ENCODE results near the gene WT1.

Gene WT1

DNA sequence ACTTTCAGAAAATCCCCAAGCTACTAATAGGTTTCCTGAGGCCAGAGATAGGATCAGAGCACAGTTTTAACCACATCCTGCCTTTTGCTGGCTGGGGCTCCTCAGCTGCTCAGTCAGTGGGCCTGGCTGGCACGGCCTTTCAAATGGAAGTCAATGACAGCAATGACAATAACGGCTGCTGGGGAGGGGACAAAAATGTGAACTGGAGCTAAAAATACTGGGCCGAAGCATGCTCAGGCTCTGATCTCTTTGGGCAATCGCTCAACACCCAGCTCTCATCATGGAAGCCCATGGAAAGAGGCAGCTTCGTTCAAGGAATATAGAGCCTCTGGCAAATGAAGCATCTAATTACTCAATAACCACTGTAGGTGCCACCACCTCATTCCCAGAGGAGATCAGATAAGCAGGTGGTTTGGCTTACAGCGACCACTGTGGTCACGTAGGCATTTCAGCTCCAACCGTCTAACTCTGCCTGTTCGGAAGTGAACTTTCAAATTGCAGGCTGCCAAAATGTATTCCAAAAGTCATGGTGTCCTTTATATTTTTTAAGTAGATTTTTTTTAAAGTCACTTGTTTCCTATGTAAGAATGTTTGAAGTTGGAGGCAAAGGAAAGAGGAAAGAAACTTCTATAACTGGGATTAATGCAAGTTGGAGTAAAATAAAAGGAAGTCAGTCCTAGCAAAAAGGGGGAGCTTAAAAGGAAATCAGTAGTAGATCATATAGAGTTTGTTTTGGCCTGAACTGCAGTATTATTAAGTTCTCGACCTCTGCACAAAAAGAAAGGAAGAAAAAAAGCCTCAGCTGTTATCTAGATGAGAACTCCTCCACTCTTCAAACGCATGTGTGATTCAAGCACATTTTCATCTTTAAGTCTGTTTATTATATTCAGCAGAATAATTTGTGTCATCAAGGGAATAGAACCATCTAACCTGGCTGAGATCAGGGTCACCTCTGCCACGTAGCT lies 14.1 kb downstream of the WT1 start:
- no peak for DNase-seq

DNA sequence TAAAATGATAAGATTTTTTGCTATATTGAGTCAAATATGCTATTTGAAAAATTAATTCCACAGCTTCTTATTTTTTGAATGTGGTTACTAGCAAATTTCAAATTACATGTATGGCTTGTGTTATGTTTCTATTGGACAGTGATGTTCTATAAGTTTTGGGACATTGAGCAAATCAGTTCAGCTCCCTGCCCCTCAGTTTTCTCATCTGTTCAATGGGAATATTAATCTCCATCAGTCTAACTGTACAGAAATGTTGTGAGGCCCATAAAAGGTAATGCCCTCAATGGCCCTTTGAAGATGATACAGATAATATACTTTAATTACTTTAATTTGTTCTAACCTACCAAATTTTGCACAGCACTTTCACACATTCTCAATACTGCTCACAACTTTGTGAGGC lies 15.2 kb downstream of the WT1 start:
- DNase-seq = no peak

DNA sequence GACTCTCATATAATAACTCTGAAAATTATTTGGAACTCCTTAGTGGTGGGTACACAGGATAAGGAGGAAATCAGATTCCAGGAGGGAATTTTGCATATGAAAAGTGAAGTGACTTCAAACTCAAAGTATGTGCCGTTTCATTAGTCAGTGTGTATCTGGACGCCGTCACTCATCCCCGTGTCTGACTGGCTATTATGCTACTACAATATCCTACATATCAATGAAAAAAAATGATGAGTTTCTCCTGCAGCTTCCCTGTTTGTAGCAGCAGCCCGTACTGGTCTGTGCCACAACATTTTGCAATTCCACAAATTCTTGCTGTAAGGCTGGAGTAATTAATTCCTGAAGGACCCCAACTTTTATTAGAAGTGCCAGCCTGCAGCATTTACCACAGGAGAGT lies 16.5 kb downstream of the WT1 start:
- DNase-seq = no peak

DNA sequence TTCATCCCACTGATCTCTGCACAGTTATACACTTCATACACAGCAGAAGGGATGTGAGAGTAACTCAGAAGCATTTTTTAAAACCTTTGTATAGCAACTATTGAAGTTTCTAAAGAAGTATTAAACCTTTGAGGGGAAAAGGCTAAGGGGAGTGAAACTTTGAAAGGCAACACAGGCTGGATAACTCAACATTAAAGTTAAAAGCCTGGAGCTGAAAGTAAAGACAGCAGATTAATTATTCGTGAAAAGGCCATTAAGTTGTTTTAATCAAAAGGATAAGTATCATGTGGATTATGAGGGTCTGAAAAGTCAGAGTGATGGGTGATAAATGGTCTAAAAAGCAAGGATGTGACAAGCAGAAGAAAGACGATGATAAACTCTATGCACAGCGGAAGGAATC lies 17.5 kb downstream of the WT1 start:
- DNase-seq = no peak

DNA sequence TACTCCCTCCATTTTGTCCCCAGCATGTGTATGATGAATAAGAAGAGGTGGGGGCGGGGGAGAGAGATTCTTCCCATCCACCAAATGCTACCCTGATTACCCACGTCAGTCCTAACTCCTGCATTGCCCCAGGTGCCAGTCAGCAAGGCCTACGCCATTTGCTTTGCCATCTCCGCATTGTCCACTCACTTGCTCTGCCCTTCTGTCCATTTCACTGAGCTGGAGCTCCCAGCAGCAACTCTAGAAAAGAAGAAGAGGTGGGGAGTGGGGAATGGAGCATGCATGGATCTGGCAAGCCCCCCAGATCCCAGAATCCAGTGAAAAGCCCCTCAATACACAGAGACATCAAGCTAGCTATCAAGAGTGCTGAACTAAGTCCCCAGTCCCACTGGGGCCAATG lies 19.0 kb downstream of the WT1 start:
- no peak for DNase-seq

DNA sequence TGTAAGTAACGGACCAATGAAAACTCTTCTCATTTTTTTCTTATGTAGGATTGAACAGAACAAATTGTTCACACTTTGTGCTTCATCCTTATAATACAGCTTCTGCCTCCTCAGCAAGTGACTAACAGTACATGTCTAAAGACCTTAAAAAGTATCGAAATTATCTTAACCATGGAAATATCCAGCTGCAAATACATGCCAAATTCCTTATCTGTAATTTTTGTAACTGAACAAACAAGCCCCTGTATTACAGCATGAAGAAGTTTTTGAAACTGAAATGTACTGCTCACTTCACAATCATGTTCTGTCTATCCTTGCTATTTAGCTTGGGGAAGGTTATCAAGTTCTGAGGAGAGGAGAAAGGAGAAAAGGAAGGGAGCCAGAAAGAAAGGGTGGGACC lies 20.4 kb downstream of the WT1 start:
- DNase-seq = no peak

DNA sequence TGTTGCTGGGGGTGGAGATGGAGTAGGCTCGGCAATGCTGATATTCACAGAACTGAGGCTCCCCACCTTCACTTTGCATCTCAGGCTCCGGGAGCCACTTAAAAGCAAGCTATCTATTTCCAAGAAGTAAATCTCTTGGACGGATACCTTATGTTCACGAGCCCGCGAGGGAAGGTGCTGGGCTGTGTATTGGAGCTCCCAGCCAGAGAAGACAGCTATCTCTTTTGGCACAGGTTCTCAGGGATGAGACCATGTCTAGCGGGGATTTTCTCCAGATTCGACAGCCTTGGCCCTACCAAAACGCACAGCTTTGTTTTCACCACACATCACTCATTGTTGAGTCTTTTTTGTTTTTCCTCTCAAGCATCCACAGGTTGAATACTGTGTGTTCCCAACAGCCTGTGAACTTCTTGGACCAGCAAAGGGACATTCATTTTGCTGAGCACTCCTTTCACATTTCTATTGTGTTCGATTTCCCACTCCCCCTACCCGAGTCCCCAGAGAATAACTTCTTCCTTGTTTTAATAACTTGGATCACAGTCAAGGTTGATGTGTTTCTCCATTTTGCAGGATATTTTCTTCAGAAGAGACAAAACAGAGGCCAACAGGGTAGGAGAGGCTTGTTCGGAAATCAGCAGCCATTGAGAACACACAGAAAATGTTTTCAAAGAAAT lies 23.3 kb downstream of the WT1 start:
- DNase-seq = no peak

DNA sequence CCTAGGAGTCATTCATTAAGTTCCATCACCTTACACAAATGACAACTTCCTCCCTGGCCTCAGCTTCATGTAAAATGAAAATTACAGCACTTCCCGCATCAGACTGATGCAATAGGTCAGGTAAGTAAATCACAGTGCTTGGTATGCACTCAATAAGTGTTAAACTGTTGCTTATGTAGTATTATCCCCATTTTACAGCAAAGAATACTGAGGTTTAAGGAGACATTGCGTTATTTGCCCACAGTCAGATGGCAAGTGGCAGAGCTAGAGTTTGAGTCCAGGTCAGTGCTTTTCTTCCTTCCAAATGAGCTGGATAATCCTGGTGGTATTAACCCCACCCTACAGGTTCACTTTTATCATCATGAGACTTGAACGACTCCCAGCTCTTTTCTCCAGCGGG lies 29.7 kb downstream of the WT1 start:
- no peak for DNase-seq

DNA sequence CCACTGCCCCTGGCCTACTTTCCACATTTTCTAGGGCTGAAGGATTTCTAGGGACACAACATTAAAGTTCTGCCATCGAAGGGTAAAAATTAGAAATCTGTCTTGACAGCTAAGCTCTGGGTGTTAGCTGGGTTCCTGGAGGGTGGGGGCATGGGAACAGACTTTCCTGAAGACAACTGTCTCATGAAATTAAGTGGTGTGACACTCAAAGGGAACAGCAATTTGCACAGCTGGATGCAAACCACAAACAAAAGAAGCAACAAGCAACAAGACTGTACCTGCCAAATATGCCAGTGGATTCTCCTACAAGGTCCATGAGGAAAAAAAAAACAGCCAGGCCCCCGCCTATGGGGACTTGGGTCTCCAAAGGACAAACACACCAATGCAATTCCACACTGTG lies 32.5 kb downstream of the WT1 start:
- no peak for DNase-seq

DNA sequence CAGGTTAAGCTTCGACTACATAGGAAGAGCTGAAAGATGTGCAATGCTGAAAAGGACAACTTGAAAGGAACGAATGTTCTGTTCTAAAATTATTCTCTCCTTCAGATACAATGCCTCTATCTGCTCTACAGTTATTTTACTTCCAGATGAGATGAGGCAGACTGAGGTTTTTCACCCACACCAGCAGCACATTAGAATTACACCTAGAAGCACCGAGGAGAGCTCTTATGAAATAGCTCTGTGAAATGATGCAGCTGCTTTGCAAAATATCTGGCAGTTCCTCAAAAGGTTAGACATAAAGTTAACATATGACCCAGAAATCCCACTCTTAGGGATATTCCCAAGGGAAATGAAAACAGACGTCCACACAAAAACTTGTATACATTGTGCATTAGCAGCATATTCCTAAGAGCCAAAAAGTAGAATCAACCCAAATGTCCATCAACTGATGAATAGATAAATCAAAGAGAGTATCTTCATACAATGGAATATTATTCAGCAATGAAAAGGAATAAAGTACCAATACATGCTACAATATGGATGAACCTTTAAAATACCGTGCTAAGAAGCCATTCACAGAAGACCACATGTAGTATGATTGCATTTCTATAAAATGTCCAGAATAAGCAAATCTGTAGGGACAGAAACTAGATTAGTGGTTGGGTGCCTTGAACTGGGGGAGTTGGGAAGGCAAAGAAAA lies 34.5 kb downstream of the WT1 start:
- DNase-seq = no peak

DNA sequence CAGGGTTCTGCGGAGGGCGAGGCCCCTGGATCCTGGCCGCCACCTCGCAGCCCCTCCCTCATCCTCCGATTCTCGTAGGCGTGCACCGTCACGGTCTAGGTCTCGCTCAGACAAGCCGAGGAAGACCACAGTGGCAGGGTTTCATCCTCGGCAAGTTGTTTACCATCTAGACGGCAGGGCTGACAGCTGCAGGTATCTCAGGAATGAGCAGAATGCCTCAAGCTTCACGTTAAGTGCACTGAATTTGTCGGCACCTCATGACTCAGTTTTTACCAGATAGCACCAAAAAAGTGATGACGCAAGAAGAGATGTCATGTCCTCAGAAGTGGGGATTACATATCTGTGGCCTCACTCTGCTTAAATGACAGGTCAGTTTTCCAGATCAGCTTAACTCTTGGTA lies 35.1 kb downstream of the WT1 start:
- DNase-seq = no peak

DNA sequence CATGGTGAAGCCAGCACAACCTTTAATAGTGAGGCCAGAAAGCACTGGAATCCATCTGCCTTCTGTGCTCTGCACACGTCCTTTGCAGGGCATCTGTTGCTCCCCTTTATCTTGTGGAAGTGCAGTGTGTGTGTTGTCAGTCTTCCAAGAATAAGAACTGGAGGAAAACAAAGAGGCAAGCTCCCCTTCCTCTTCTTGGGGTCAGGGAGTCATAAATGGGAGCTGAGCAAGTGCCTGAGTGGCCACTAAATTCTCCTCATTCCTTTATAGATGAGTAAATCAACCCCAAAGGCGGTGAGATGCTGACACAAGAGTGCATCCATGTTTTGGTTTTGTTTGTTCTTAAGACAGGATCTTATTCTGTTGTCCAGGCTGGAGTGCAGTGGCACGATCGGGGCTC lies 38.3 kb downstream of the WT1 start:
- no peak for DNase-seq

DNA sequence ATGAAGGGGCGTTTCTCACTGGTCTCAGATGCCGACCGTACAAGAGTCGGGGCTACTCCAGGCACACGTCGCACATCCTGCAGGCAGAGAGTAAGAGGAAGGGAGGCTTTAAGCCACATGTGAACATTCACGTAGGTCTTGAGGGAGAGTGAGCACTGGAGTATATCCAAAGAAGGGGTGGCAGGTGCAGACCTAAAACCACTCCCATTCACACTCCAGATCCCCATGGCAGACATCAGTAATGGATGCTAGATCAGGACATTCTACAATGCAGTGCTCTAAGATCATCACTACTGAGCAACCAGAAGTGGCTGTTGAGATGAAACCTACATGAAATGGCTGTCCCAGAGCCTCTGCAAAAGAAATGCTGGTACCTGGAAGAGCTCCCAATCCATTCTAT lies 39.0 kb downstream of the WT1 start:
- no peak for DNase-seq

DNA sequence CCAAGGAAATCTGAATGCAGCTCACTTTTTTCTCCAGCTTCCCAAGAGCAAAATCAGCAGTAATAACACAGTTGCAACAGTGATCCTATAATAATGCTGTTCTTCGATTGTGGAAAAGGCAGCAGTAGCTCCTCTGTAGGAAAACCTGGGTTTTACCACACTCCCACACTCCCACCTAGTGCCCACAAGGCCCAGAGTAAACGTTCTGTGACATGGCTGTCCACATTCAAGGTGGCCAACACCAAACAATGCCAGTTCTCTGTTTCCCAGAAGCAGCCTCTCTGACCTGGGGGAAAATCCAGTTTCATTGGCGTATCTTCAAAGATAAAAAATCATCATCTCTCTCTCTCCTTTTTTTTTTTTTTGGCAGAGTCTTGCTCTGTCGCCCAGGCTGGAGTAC lies 40.2 kb downstream of the WT1 start:
- no peak for DNase-seq

DNA sequence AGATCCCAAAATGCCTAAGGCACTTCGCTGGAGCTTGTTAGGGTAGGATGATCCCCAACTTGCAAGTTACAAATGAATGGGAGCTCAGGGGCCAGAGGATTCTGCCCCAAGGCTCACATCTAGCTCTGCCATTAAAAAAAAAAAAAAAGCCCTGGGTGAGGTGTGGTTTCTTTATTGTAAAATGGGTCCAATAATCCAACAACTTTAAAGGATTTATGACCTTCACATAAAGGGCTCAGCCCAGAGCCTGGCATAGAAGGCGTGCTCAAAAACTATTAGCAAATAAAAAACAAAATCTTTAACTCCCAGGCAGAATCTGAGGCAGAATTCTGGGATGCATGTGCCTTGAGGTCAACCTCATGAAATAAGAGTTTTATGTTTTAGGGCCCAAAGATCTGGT lies 42.5 kb downstream of the WT1 start:
- DNase-seq = no peak

DNA sequence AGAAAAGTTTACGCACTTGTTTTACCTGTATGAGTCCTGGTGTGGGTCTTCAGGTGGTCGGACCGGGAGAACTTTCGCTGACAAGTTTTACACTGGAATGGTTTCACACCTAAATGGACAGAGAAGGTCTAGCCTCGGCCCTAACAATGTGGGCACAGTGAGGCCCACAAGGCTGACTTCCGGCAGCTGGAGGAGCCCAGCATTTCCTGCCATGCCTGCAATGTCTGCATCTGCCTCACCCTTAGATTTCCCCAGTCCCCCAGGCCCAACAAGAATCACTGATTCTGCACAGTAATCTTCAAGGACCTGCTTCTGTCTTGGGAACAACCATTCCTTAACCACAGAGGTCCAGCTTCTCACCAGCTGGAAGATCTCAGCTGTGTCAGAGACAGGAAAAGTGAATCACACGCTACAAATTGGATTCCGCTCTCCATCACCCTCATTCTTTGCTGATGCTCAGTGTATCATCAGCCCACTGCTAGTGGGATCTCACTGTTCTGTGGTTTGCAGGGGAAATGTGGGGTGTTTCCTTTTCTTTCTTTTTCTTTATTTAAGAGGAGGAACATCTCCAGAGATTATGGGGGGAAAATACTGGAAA lies 43.3 kb downstream of the WT1 start:
- no peak for DNase-seq

DNA sequence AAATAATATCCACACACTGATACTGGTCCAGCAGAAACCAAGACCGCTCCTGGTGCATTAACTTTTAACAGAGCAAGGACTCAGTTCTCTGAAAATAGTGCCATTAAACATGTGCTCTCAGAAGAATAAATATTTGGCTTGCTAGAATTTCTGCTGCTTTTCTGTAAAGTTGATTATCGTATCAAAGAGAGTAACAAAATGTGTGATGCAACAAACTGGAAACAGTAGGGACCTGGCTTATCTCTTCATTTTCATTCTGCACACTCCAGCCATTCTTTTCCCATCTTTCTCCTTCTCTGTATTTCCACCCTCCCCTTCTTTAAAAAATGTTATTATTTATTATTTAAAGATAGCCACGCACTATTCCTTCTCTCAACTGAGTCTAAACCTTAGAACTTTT lies 43.9 kb downstream of the WT1 start:
- DNase-seq = no peak

DNA sequence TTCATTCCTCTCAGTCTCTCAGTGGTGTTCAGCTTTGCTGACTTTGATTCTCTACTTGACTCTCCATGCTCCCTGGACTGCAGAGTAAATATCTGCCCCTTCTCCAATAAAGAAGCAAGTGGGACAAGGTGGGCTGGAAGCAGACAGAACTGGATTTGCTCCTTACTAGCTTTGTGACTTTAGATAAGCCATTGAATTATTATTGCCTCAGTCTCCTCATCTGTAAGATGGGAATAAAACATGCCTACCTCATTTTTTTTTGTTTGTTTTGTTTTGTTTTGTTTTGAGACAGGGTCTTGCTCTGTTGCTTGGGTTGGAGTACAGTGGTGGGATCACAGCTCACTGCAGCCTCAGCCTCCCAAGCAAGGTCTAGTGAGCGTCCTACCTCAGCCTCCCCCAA lies 44.6 kb downstream of the WT1 start:
- no peak for DNase-seq

DNA sequence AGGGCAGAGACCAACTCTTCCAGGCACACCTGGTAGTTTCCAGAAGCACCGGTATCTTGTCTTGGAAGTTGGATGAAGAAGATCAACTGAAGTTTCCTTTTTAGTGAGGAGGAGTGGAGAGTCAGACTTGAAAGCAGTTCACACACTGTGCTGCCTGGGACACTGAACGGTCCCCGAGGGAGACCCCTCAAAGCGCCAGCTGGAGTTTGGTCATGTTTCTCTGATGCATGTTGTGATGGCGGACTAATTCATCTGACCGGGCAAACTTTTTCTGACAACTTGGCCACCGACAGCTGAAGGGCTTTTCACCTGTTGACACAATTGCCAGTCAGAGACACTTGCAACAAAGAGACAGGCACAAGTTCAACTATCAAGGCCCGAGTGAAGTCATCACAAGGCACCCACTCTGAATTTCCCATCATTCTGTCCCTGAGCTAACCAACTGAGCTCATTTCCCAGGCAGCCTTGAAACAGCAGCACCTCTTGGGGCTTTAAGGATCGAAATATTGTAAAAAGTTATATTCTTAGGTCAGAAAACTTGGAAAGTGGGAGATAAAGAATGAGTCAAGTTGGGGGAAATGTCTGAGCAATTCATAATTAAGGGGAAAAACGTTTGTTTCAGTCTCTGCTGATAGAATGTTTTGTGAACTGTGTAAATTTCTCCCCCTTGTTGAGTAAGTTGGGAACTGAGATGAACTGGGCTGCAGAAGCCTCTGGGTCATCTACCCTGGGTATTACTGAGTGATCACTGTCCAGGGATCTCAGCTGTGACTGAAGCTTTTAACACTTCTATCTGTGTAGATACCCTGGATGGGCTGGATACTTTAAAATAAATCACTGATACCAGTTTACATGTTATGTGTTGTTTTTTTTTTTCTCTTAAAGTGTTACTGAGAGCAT lies 46.2 kb downstream of the WT1 start:
- no peak for DNase-seq

DNA sequence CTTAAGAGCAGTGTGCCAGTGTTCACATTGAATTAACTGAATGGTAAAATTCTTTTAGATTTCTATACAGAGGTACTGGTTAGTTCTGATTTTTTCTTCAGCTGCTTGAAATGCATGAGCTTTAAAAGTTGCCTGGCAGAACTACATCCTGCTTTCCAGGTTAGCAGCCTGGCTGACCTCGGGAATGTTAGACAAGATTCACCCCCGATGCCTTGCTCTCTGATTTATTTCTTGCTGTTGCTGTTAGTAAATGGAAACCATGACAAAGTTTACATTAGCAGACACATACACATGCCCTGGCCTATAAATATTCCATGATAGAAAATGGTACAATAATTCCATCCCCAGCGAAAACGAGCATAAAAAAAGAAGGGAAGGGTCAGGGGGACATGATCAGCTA lies 47.0 kb downstream of the WT1 start:
- no peak for DNase-seq

DNA sequence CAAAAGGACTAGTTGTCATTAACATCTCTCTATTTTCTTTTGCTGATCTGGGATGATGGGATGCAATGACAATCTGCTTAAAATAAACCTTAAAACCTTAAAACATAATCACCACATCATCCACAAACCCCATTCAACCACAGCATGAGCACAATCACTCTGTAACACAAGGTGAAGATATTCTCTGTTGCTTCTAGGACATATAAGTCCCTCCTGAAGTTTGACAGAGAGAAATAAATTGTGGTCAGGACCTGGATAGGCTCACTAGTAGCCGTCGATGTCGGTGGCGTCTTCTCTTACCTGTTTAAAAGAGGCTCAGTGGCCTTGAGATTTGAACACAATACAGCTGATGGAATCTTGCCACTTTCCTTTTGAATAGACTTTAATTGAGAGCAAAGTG lies 47.9 kb downstream of the WT1 start:
- DNase-seq = no peak

DNA sequence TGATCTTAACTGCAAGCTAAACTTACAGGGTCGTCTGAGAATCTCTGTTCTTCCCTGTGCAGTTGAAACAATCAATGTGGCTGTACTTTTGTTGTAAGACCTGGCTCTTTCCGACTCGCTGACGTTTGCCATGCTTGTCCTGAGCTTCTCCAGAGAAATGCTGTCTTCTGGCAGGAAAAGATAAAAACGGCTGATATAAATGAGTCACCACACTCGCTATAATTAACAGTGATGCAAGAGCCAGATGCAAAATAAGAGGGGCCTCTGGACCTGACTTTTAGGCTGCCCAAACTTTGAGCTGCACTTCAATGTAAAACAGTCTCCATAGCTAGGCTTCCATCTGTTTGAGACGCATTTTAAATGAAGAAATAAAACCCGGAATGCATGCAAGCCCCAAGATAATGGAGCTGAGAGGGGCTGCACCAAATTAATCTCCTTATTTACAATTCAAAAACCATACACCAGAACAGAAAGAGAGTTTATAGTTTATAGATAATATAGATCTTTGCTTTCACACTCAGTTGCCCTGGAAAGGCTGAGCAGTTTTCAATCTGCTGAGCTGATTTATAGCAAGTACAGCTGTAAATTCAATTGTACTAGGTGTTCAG lies 48.5 kb downstream of the WT1 start:
- DNase-seq = no peak

All from NCI-H2171 (cell line).